Medulla oblongata (tissue), 1 donor: ENCODE data around the gene CMC2.
A peak's percentile ranks its signal among the peaks of the same experiment; 100 is the strongest.

Experiments used
- DNase-seq: peaks from one replicate; pipeline ENCODE4 v3.0.0-alpha.2; 2015; ENCODE audit errors: extremely low spot score

The CMC2 gene

DNA sequence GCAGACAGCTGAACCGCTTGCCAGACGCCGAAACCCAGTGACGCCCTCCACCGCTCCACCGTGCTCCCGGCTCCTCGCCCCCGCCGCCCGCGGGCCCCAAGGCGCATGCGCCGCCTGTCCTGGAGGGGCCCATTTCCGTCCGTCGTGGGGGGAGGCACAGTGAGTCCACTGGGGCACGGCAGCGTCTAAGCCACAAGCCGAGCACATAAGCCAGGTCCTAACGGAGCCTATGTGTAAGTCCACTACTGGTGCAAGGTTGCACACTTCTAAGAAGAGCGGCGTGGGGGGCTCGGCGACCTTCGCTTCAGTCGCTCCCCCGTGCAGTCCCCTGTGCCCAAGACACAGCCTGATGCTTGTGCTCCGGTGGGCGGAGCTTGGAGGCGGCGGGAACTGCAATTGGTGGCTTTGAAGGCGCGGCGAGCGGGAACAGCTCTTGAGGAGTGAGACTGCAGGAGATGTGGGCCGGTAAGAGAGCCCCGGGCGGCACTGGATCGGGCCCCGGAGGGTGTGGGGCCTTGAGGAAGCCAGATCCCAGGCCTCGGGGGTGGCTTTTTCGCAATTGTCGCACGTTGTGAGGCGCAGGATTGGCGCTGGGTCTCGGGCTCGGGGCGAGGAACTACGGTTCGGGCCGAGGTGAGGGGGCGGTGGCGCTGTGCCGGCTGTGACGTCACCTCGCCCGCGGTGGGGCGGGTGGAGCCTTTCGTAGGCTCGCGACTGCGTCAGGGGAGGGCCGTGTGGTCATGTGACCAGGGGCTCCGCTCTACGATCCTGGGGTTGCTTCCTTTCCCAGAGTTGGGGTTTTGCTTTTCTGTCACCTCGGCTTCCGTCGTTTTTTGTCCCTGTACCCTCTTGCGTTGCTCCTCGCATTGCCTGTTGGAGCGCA lies at the start of gene CMC2, which contains the start of gene CENPN:
Gene CMC2, minus strand, starts transcription at position 73 of the 883 bp plus-strand sequence. CDS start 9,491 bp downstream, outside the sequence.
Gene CENPN, plus strand, starts transcription at position 402 of the 883 bp plus-strand sequence. CDS start 4,726 bp downstream, outside the sequence.
- peak; percentile 99 for DNase-seq

DNA sequence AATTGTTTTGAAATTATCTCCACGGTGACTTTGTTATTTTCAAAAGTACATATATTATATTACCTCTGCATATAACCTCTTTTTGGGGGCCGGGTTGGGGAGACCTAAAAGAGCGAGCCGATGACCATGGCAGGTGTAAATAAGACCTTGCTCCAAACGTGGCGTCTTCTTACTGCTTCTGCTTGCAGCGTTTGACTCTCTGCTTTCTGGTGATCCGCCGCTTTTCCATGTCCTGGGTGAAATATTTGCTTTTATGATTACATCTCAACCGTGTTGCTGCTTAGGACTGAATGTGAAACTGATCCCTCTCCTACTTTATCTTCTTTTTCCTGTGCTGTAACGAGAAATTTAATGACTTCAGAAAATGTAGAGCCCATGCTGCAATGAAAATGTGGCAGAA lies 47.1 kb upstream of the CMC2 start:
- no peak for DNase-seq

DNA sequence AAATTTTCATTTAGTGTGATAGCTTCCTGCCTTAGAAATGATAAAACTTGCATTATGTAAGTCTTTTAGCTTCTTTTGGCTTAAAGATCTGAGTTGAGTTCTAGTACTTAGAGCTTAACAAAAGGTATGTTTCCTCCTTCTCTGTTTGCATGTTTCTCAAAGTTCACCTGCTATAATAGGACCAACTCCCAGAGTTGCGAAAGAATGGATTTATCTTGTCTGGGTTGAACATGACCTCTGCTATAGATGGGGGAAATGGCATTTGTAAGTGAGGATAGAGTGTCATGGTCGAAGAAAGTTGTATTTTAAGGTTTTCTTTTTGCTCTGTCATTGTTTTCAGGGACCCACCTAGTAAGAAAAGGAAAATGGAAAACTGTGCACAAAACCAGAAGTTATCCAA lies 36.1 kb upstream of the CMC2 start:
- DNase-seq: no peak

DNA sequence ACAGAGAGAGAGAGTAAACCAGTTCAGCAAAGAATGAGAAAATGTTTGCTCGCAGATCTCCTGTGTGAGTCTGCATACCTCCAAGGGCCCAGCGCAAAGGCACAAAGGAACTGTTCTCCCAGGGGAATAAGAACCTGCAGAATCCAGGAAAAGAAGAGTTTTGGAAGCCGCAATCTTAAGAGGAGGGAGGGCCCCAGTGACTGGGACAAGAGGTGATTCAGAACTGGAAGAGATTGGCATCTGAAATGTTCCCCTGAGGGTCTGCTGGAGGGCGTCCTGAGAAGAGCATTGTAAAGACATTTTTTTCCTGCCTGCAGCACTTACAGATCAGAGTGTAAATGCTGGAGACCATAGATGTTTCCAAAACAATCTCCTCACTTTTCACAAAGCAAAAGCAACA lies 35.0 kb upstream of the CMC2 start:
- no peak for DNase-seq

DNA sequence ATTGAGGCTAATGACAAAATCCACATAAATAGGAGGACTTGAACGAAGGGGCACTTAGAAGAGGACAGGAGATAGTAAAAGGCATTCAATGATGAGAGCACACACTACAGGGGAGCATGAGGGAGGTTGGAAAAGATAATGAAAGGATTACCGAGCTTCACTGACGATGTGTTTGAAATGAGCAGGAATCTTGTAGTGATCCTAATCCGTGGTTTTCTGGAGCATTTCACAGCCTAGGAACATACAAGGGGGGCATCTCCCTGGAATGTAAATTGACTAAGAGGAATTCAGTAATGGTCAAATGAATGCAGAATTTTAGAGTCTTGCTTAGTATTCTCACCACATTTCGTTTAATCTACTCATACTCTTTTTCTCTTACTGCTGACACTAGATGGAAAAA lies 34.2 kb upstream of the CMC2 start:
- no peak for DNase-seq

DNA sequence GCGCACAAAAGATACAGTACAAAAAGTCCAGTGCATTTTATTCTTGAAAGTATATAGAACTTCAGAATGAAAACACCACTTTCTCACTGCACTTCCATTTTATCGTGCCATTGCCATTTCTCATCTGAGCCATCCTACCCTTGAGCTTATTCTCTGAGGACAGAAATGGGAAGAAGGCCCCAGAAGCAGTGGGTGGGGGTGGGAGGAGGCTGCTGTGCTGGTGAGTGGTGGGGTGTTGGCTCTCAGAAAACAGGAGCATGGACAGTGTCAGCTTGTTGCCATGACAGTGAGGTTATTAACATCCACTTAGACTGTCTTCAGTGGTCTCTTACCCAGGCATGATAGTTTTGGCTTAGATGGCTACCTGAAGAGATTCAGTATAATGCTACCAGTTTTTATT lies 33.4 kb upstream of the CMC2 start:
- no peak for DNase-seq

DNA sequence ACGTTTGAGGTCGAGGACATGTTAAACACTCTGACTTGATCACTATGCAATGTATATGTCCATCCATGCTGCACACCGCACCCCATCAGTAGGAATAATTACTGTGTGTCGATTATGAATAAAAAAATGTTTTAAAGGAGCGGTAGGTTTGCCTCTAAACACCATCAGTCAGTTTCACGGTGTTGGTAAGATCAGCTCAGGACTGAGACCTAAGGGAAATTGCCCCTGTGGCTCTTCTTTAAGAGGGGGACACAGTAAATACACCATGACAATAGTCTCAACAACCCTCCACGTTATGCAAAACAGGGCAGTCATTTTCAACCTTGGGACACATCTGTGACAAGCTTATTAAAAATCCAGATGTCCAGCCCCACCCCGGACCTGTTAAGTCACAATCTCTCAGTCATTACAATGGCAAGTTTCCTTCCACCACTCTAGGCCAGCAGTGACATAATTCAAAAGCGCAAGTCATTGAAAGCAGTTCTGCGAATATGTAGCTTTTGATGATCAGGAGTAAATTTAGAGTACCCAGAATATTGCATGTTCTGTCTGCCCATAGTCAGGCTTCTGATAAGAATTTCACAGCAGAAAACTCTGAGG lies 30.2 kb upstream of the CMC2 start:
- peak; percentile 33 for DNase-seq

DNA sequence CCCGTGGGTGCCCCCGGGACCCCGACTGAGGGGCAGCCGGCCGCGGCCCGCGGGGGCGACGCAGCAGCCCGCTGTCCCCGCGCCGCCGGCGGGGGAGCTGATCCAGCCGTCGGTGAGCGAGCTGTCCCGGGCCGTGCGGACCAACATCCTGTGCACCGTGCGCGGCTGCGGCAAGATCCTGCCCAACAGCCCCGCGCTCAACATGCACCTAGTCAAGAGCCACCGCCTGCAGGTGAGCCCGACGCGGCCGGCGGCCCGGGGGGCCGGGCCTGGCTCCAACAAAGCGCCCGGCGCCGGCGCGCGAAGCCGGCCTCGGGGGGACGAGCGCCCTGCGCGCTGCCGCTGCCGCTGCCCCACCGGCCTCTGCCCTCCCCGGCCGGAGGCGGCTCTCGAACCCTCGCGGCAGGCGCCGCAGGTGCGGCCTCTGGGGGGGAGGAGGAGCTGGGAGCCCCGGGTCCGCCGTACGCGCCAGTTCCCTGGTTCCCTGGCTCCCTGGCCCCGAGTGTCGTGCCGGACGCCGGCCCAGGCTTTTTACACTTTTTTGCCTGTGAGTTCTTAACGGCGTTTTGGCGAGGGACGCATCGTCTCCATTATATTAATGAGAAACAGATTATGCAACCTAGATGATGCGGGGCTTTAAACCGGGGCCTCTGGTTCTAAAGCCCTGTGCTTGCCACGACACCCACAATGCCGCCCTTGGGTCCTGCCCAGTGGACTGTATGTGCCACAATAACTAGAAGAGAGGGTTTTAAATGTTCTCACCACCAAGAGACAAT lies 29.5 kb upstream of the CMC2 start:
- no peak for DNase-seq

DNA sequence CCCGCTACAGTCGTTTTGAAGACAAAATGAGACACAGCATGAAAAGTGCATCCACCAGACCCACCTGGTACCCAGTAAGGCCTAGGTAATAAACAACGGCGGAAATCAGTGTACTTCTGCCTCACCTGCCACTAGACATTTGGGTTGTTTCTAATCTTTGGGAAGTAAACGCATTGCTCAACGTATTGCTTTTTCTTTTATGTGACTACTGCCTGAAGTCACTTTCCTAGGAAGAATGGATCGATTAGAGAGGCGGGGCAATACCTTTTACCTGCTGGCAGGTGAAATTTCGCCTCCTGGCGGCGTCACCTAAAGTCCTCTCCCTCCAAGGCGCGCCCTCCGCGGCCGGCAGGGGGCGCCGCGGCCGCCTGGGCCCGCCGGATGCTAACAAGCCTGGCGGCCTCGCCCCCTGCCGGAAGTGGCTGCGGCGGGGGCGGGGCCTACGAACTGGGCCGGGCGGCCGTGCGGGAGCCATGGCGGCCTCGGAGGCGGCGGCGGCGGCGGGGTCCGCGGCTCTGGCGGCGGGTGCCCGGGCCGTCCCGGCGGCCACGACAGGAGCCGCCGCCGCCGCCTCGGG lies 28.8 kb upstream of the CMC2 start, which contains the start of gene ATMIN:
Gene ATMIN, plus strand, starts transcription at position 445 of the 577 bp plus-strand sequence. Its CDS starts 29 bp downstream, at position 474.
- DNase-seq: peak; percentile 94

DNA sequence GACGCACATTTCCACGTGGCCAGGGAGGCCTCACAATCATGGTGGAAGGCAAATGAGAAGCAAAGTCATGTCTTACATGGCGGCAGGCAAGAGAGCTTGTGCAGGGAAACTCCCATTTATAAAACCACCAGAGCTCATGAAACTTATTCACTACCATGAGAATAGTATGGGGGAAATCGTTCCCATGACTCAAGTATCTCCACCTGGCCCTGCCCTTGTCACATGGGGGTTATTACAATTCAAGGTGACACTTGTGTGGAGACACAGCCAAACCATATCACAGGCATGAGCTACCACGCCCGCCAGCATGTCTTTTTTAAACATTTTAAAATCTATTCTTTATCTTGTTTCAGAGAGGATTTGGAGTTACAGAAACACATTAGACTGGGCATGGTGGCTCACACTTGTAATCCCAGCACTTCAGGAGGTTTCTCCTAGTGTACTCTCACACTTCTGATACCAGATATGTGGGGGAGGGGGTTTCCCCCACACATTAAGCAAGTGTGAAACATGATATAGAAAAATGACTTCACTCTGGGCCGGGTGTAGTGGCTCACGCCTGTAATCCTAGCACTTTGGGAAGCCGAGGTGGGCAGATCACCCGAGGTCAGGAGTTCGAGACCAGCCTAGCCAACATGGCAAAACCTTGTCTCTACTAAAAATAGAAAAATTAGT lies 23.4 kb upstream of the CMC2 start:
- DNase-seq: no peak

DNA sequence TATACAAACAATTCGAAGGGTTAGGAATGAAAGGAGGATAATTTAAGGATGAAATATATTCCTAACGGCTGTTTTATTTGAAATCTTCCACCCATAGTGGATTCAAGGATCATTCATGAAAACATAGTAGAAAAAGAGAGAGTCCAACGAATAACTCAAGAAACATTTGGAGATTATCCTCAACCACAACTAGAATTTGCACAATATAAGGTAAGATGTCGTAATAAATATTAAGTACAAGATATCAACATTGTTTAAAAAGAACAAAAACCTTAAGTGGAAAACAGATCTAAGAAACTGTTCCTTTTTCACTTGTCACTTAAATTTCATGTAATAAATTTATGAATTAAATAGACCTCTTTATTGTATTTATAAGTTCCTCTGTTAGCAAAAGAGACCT lies 19.7 kb upstream of the CMC2 start:
- no peak for DNase-seq

DNA sequence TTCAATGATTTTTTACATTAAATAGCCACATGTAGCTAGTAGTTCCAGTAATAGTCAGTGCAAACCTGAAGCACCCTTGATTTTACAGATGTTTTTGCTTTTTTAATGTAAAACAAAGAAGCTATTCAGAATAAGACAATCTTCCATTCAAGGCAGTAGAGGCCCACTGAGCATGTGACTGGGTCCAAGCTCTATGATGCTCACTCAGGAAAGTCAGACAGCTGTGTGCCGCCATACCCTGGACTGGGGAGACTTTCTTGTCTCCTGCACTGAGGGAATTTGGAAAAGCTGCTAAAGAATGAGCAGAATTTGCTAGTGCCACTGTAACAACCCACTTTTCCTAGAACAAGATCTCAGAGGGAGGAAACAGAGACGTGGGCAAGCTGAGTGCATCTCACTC lies 11.8 kb upstream of the CMC2 start:
- DNase-seq: peak; percentile 89

DNA sequence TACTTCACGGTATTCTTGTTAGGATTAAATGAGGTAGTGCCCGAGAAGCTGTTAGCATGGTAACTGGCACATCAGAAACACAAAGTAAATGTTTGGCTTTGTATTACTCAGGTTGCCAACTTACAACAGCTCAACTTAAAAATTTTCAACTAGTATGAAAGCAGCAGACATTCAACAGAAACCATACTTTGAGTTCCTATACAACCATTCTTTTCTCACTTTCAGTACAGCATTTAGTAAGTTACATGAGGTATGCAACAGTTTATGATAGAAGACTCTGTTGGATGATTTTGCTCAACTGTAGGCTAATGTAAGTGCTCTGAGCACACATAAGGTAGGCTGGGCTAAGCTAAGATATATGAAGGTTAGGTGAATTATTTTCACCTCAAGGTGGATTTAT lies 8.0 kb upstream of the CMC2 start:
- DNase-seq: no peak

DNA sequence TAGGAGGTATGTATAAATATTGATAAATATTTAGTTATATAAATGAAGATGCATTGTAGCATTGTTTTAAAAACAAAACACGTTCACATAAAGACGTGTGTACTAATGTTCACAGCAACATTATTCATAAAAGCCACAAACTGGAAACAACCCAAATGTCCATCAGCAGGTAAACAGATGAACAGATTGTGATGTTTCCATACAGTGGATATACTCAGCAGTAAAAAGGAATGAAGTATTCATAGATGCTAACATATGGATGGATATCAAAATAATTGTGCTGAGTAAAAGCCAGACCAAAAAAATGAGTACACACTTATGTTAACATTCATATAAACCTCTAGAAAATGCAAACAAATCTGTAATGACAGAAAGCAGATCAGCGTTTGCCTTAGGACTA lies 6.3 kb upstream of the CMC2 start:
- DNase-seq: no peak

DNA sequence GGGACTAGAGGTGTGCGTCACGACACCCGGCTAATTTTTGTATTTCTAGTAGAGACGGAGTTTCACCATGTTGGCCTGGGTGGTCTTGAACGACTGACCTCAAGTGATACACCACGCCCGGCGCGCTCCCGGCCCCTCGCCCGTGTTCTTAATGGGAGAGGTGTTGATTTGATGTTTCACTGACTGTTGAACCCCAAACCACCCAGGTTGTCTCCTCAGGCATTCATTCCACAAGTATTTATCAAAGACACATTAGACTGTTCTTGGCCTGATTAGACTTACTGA lies 1.8 kb upstream of the CMC2 start:
- no peak for DNase-seq

DNA sequence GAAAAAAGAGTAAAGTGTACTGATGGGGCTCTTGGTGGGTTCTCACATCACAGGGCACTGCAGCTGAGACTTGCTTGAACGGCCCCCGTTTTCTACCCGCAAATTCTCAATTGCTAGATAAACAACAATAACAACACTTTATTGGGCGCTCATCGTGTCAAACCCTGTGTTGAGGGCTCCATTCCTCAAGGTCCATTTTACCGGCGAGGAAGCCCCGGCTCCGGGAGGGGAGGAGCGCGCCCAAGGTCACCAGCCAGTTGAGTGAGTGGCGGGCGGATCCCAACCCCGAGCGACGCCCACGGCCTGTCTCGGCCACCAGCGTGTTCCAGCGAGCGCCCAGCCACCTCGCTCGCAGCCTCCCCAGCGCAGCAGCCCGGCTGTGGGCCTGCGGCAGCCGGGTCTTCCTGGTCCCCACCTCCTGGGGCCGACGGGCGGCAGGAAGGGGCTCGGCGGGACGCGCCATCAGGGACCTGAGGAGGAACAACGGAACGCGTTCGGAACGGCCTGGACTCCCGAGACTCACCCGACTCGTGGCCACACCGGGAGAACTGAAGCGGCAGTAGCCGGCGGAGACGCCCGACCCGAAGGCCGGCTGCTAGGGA lies 373 bp downstream of the CMC2 start:
- peak; percentile 58 for DNase-seq

DNA sequence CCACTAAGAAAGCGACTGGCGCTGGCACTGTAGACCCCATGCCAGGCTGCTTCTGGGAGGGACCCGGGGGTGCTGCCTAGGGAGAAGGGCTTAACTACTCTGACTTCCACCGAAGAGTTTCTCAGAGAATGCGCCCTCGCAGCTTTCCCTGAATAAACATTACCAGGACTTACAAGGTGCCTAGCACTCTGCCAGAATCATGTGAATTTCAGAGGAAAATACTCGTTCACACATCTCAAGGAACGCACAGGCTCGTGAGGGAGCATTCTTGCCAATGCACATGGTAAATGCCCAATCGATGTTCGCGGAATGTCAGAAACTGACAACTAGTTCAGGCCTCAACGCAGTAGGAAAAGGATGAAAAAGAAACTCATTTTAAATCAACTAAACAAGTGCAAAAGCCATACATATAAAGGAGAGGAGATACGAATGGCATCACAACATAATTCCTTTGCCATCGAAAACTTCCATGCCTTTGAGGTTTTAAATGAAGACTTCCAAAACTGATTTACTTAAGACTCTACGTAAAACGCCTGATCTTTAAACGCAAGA lies 999 bp downstream of the CMC2 start:
- peak; percentile 32 for DNase-seq

DNA sequence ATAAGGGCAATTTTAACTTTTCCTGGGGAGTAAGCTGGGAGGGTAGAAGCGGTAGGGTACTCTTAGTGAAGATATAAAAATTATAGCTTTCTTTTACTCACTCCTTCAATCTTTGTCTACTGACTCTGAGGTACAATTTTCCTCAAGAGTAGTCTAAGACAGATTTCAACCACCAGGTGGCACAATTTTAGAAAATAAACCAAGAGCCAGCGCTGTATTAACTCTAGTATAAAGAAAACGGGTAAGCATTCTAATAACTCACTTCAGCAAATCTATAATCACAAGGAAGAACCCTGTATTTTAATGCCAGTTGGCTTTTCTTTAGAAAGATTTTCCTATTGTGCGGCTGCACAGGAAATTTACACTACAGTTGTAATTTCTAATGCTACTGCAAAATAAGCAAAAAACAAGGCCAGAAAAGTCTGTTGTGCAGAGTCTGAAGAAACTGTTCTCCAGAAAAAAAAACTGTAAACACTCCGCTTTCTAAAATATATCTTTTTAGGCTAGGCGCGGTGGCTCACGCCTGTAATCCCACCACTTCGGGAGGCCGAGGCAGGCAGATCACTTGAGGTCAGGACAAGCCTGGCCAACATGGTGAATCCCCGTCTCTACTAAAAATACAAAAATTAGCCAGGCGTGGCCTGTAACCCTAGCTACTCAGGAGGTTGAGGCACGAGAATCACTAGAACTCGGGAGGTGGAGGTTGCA lies 1.9 kb downstream of the CMC2 start:
- DNase-seq: peak; percentile 89

DNA sequence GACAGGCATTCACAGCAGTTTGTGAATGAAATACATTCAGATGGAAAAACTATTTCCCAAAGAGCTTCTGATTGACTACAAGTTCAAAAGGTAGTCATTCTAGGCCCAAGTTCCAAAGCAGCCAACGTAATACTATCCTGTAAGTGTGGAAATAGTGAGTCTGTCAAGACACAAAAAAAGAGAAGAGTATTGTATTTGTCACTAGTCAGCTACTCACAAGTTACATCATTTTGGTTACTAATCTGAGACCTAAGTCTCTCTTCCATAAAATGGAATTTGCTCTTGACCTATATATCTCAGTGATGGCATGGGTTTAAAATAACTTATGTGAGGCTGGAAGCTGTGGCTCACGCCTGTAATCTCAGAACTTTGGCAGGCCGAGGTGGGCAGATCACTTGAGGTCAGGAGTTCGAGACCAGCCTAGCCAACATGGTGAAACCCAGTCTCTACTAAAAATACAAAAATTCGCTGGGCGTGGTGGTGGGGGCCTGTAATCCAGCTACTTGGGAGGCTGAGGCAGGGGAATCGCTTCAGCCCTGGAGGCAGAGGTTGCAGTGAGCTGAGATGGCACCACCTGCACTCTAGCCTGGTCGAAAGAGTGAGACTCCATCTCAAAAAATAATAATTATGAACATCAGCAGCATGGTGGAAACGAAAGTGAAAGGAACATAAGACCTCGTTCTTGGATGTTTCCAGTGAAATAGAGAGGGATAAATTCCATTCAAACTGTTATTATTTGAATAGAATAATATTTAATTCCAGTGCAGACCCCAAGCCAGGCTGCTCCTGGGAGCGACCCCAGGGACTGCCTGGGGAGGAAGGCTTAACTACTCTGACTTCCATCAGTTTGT lies 2.9 kb downstream of the CMC2 start:
- no peak for DNase-seq
